ENCODE results near the gene GKAP1. TPM values are rescaled to one million over a fixed set of nuclear protein-coding genes. Genes with fewer than 3 reads are reported as not detected.

The GKAP1 gene
- total RNA-seq, 4 donors from 2014 or later = 12.3 to 22.4 (median 13.4) TPM

GRCh38 chr9:83778164-83778563, 39.4 kb downstream of the GKAP1 start:
- H3K27me3 ChIP-seq = no peaks in the 10 kb centered on the region

GRCh38 chr9:83775932-83776331, 41.6 kb downstream of the GKAP1 start:
- Histone ChIP-seq H3K4me3 (no peak overlapping the region), H3K9me3 (no peaks in the 10 kb centered on the region), H3K27me3 (no peaks in the 10 kb centered on the region), H3K4me1 (no peaks in the 10 kb centered on the region), H3K36me3 (peaks cover 0 to 28% (median 4%) of the 10 kb centered on the region in 4 donors), H3K27ac (replicated peaks in 1 of 4) (no peak overlapping the region)
- DNase-seq (ENCODE audit: extremely low spot score) = no peak
- WGBS = 89% methylated on average over 2 of the region's 2 CpGs
- intact Hi-C loops (cut with DNase I) = no loop called here
- TF ChIP-seq EP300 (IDR thresholded peaks at IDR 0.05) (no peak), POLR2AphosphoS5 (IDR thresholded peaks at IDR 0.05) (no peak), CTCF (IDR thresholded peaks at IDR 0.05) (no peak), POLR2A (IDR thresholded peaks at IDR 0.05; ENCODE audit: low read depth) (no peak)

More at GRCh38 chr9:83778164-83778563, 39.4 kb downstream of the GKAP1 start:
- 92% methylated on average over 2 of the region's 2 CpGs for WGBS
- no peak overlapping the region for H3K4me3 ChIP-seq
- DNase-seq (ENCODE audit: extremely low spot score) = no peak
- H3K27ac ChIP-seq (replicated peaks in 1 of 4) = no peak overlapping the region
- peaks cover 0 to 46% (median 6%) of the 10 kb centered on the region in 4 donors for H3K36me3 ChIP-seq
- intact Hi-C loops (cut with DNase I) = no loop called here
- no peaks in the 10 kb centered on the region for H3K4me1 ChIP-seq
- TF ChIP-seq CTCF (IDR thresholded peaks at IDR 0.05) (no peak), POLR2AphosphoS5 (IDR thresholded peaks at IDR 0.05) (no peak), POLR2A (IDR thresholded peaks at IDR 0.05; ENCODE audit: low read depth) (no peak), EP300 (IDR thresholded peaks at IDR 0.05) (no peak)
- H3K9me3 ChIP-seq = no peaks in the 10 kb centered on the region

- H3K27ac ChIP-seq (replicated peaks in 1 of 4) = no peak overlapping the region
- no peaks in the 10 kb centered on the region for H3K27me3 ChIP-seq
- 97% methylated on average over 6 of the region's 6 CpGs for WGBS
- DNase-seq (ENCODE audit: extremely low spot score) = no peak
- TF ChIP-seq EP300 (IDR thresholded peaks at IDR 0.05) = no peak
- no peak for TF ChIP-seq POLR2AphosphoS5 (IDR thresholded peaks at IDR 0.05)
- no peak for TF ChIP-seq CTCF (IDR thresholded peaks at IDR 0.05)
- TF ChIP-seq POLR2A (IDR thresholded peaks at IDR 0.05; ENCODE audit: low read depth) = no peak
- no peak overlapping the region for H3K4me3 ChIP-seq
- intact Hi-C loops (cut with DNase I) = no loop called here
- peaks cover 0 to 28% (median 3%) of the 10 kb centered on the region in 4 donors for H3K36me3 ChIP-seq
- no peaks in the 10 kb centered on the region for H3K4me1 ChIP-seq
- no peaks in the 10 kb centered on the region for H3K9me3 ChIP-seq
These were observed 44.7 kb downstream of the GKAP1 start for GRCh38 chr9:83772860-83773259.

GRCh38 chr9:83765376-83765775, 52.2 kb downstream of the GKAP1 start:
- Histone ChIP-seq H3K4me3 (no peak overlapping the region), H3K36me3 (peaks cover 0 to 39% (median 2%) of the 10 kb centered on the region in 4 donors), H3K9me3 (peaks cover 0 to 9% (median 7%) of the 10 kb centered on the region in 4 donors), H3K27me3 (no peaks in the 10 kb centered on the region), H3K4me1 (no peaks in the 10 kb centered on the region), H3K27ac (replicated peaks in 1 of 4) (no peak overlapping the region)
- WGBS = 98% methylated on average over 5 of the region's 5 CpGs
- TF ChIP-seq POLR2AphosphoS5 (IDR thresholded peaks at IDR 0.05) = no peak
- TF ChIP-seq CTCF (IDR thresholded peaks at IDR 0.05) = no peak
- TF ChIP-seq POLR2A (IDR thresholded peaks at IDR 0.05; ENCODE audit: low read depth) = no peak
- no peak for TF ChIP-seq EP300 (IDR thresholded peaks at IDR 0.05)
- intact Hi-C loops (cut with DNase I) = no loop called here
- DNase-seq (ENCODE audit: extremely low spot score) = no peak

GRCh38 chr9:83754383-83754977, 63.1 kb downstream of the GKAP1 start:
- no peak for DNase-seq (ENCODE audit: extremely low spot score)
- no peak for TF ChIP-seq EP300 (IDR thresholded peaks at IDR 0.05)
- no peak for TF ChIP-seq POLR2A (IDR thresholded peaks at IDR 0.05; ENCODE audit: low read depth)
- no peak for TF ChIP-seq CTCF (IDR thresholded peaks at IDR 0.05)
- TF ChIP-seq POLR2AphosphoS5 (IDR thresholded peaks at IDR 0.05) = no peak

More at GRCh38 chr9:83754383-83754977, 63.1 kb downstream of the GKAP1 start:
- no peaks in the 10 kb centered on the region for H3K9me3 ChIP-seq
- no peaks in the 10 kb centered on the region for H3K27me3 ChIP-seq
- H3K4me3 ChIP-seq = no peak overlapping the region
- H3K4me1 ChIP-seq = no peaks in the 10 kb centered on the region
- H3K36me3 ChIP-seq = peaks cover 7 to 44% (median 13%) of the 10 kb centered on the region in 4 donors
- intact Hi-C loops (cut with DNase I) = no loop called here
- H3K27ac ChIP-seq (replicated peaks in 1 of 4) = no peak overlapping the region

Measured in esophagus muscularis mucosa (tissue), 4 donors.